HL-60 (cell line): ENCODE measurements around the gene TASP1.

Experiments
- GABPA ChIP-seq: IDR thresholded peaks from 2 replicates; pipeline ENCODE4 v1.6.1; 2012; ENCODE audit warnings: low read depth
- SPI1 ChIP-seq: IDR thresholded peaks from 2 replicates; pipeline ENCODE4 v1.6.1; 2012; ENCODE audit warnings: low read depth, mild to moderate bottlenecking, borderline replicate concordance
- TF ChIP-seq, protein P1 (sequence below): IDR thresholded peaks from one replicate; pipeline ENCODE4 v1.5.1; 2011; ENCODE audit warnings: low read length, control low read depth, inconsistent platforms; ENCODE audit not compliant: insufficient read depth
- TF ChIP-seq, protein P2 (sequence below): IDR thresholded peaks from 2 replicates; pipeline ENCODE4 v1.6.1; 2012; ENCODE audit warnings: low read depth; ENCODE audit not compliant: insufficient replicate concordance

DNA sequence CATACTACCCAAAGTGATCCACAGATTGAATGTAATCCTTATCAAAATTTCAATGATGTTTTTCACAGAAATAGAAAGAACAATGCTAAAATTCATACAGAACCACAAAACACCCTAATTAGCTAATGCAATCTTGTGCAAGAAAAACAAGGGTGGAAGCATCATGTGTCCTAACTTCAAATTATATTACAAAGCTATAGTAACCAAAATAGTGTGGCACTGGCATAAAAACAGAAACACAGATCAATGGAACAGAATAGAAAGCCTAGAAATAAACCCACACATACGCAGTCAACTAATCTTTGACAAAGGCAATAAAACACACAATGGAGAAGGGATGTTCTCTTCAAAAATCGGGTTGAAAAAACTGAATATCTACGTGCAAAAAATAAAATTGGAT, 131.1 kb downstream of the TASP1 start:
- TF ChIP-seq, protein P1, sequence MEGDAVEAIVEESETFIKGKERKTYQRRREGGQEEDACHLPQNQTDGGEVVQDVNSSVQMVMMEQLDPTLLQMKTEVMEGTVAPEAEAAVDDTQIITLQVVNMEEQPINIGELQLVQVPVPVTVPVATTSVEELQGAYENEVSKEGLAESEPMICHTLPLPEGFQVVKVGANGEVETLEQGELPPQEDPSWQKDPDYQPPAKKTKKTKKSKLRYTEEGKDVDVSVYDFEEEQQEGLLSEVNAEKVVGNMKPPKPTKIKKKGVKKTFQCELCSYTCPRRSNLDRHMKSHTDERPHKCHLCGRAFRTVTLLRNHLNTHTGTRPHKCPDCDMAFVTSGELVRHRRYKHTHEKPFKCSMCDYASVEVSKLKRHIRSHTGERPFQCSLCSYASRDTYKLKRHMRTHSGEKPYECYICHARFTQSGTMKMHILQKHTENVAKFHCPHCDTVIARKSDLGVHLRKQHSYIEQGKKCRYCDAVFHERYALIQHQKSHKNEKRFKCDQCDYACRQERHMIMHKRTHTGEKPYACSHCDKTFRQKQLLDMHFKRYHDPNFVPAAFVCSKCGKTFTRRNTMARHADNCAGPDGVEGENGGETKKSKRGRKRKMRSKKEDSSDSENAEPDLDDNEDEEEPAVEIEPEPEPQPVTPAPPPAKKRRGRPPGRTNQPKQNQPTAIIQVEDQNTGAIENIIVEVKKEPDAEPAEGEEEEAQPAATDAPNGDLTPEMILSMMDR, result no peak
- TF ChIP-seq, protein P2, sequence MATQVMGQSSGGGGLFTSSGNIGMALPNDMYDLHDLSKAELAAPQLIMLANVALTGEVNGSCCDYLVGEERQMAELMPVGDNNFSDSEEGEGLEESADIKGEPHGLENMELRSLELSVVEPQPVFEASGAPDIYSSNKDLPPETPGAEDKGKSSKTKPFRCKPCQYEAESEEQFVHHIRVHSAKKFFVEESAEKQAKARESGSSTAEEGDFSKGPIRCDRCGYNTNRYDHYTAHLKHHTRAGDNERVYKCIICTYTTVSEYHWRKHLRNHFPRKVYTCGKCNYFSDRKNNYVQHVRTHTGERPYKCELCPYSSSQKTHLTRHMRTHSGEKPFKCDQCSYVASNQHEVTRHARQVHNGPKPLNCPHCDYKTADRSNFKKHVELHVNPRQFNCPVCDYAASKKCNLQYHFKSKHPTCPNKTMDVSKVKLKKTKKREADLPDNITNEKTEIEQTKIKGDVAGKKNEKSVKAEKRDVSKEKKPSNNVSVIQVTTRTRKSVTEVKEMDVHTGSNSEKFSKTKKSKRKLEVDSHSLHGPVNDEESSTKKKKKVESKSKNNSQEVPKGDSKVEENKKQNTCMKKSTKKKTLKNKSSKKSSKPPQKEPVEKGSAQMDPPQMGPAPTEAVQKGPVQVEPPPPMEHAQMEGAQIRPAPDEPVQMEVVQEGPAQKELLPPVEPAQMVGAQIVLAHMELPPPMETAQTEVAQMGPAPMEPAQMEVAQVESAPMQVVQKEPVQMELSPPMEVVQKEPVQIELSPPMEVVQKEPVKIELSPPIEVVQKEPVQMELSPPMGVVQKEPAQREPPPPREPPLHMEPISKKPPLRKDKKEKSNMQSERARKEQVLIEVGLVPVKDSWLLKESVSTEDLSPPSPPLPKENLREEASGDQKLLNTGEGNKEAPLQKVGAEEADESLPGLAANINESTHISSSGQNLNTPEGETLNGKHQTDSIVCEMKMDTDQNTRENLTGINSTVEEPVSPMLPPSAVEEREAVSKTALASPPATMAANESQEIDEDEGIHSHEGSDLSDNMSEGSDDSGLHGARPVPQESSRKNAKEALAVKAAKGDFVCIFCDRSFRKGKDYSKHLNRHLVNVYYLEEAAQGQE, result no peak
- TF ChIP-seq SPI1 (no peak), GABPA (no peak)
